Dermis blood vessel endothelial cell (primary cell): ENCODE data around the gene LDB2. TPM values are rescaled to one million over a fixed set of nuclear protein-coding genes. Genes with fewer than 3 reads are reported as not detected.

ENCODE experiments used
- DNase-seq: peaks from one replicate; pipeline ENCODE4 v3.0.0; 2010
- total RNA-seq: library from RNA; depleted of rRNA; stranded (reverse); fragments of >200 nt; gene quantifications from 2 replicates; pipeline ENCODE4 v1.2.3, GENCODE V29; 2014

The LDB2 gene
- total RNA-seq, 1 donor from 2014 or later: 258 TPM

DNA sequence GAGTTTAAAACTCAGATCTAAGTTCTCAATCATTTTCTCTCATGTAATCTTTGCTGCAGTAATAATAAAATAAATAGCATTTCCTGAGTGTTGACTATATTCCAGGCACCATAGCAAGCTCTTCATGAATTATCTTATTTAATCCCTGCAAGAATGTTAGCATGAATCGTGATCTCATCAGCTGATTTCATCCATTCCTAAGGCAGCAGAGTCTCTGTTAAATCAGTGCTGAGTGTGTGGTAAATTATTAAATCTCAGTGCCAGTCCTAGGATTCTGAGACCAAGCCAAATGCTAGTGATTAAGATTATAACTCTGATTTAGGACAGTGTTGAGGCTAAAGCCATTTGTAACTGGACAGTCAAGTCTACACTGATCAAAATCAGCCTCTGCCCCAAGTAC, 431.9 kb downstream of the LDB2 start:
- no peak for DNase-seq

DNA sequence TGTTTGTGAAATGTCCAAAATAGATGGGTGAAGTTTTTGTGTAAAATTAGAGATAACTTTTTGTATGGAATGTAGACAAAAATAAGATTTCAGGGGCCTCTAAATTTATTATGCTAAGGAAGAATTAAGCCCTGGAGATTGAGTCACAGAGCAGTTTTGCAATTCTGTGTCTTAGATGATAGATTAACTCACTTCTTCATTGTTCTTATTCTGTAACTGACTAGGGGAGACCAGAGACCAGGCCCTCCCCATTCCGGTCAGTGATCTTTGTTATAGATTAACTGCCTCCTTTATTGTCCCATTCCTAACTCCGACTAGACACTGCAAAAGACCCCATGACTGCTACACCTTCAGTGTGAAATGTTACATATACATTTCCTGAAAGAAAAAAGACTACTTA, 433.8 kb downstream of the LDB2 start:
- no peak for DNase-seq

DNA sequence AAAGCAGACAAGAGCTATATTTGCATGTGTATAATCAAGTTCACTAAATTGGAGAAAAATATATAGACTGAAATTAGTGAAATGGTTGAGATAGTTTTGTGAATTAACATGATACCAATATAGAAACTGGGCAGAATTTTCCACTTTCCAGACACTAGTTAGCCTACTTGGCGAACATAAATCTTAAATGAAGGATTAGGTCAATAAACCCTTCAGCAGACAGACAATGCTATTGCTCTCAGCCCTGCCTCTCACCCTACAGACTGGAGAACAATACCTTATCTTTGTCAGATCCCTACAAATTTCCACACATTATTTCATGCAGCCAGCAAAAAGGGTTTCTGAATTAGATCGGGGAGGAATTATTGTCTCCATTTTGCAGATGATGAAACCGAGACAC, 435.8 kb downstream of the LDB2 start:
- no peak for DNase-seq

DNA sequence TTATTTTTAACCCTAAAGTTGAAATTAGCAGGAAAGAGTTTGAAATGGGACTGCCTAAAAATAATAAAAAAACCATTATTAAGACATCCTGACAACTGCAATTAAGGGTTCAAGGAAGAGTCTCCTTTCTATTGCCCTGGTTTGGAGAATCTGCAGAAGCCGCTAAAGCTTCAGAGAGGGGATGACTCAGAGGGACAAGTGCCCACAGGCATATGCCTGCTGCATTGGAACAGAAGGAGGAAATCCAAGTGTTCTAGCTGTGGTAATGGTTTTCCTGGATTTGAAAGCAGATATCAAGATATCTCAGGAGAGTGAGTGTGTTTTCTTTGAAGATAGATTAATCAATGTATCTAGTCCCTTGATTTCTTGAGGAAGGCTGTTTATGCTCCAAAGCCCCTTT, 437.1 kb downstream of the LDB2 start:
- peak; percentile 45 for DNase-seq

DNA sequence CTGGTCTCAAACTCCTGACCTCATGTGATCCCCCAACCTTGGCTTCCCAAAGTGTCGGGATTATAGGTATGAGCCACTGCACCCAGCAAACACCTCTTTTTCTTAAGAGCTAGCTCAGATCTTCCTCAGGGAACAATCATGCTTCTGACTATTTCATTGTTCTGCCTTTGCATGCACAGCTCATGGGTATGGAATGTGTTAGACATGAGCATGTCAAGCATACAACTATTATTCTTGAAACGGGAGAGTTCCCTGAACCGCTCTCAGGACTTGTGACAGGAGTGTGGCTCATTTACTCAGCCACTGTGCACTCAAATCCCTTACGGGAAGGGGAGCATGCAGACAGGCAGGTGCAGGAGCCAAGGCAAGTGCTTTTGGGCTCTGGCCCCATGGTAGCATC, 440.5 kb downstream of the LDB2 start:
- DNase-seq: no peak
